Measurements from ENCODE around the gene FZR1. TPM values are rescaled to one million over a fixed set of nuclear protein-coding genes. Genes with fewer than 3 reads are reported as not detected.
"Not testable (repeated sequence)": the region's sequence is repeated elsewhere in the genome, so short reads cannot be mapped to it uniquely, and the experiment has no call there.

Gene FZR1
- total RNA-seq, 1 donor from 2014 or later = 53.9 TPM

GRCh38 chr19:3503036-3503572 lies 3.0 kb upstream of the FZR1 start:
- TF ChIP-seq CTCF (conservative IDR thresholded peaks at IDR 0.05; ENCODE audit: low read depth, low read length) = no peak
- DNase-seq (ENCODE audit: low read depth) = no peak
- H3K4me3 ChIP-seq (ENCODE audit: low read depth, low read length) = no peak overlapping the region

- no peak for DNase-seq (ENCODE audit: low read depth)
- H3K4me3 ChIP-seq (ENCODE audit: low read depth, low read length) = no peak overlapping the region
Measured at GRCh38 chr19:3504735-3505134, 1.4 kb upstream of the FZR1 start.

GRCh38 chr19:3506384-3507340 lies 551 bp downstream of the FZR1 start:
- TF ChIP-seq CTCF (conservative IDR thresholded peaks at IDR 0.05; ENCODE audit: low read depth, low read length) = no peak
- DNase-seq (ENCODE audit: low read depth) = no peak
- peak overlapping the region; percentile 93 for H3K4me3 ChIP-seq (ENCODE audit: low read depth, low read length)

More at GRCh38 chr19:3504735-3505134, 1.4 kb upstream of the FZR1 start:
- TF ChIP-seq CTCF (conservative IDR thresholded peaks at IDR 0.05; ENCODE audit: low read depth, low read length) = no peak

- DNase-seq (ENCODE audit: low read depth) = no peak
- TF ChIP-seq CTCF (conservative IDR thresholded peaks at IDR 0.05; ENCODE audit: low read depth, low read length) = no peak
- H3K4me3 ChIP-seq (ENCODE audit: low read depth, low read length) = peak overlapping the region; percentile 93
Measured at GRCh38 chr19:3507371-3508120, 1.4 kb downstream of the FZR1 start.

- not testable (repeated sequence) for H3K4me3 ChIP-seq (ENCODE audit: low read depth, low read length); DNase-seq (ENCODE audit: low read depth)
Measured at GRCh38 chr19:3508121-3508661, 2.1 kb downstream of the FZR1 start.

- TF ChIP-seq CTCF (conservative IDR thresholded peaks at IDR 0.05; ENCODE audit: low read depth, low read length) = no peak
- H3K4me3 ChIP-seq (ENCODE audit: low read depth, low read length) = no peak overlapping the region
- DNase-seq (ENCODE audit: low read depth) = no peak
Measured at GRCh38 chr19:3508771-3509535, 2.8 kb downstream of the FZR1 start.
